Measurements from ENCODE around the gene NANP.

GRCh38 chr20:25619514-25619913 lies 4.3 kb downstream of the NANP start:
- TF ChIP-seq CTCF (IDR thresholded peaks at IDR 0.05 in 2 of 3, conservative IDR thresholded peaks at IDR 0.05 in 1 of 3; ENCODE audit: insufficient read depth in 2 of 3, low read depth in 1 of 3, low read length in 3 of 3) = no peak
- TF ChIP-seq SAFB2 (IDR thresholded peaks at IDR 0.05; ENCODE audit: borderline replicate concordance, low read depth, low read length, severe bottlenecking) = no peak
- no peak for TF ChIP-seq KLF16 (IDR thresholded peaks at IDR 0.05)
- no peak for TF ChIP-seq SIX5 (IDR thresholded peaks at IDR 0.05; ENCODE audit: borderline replicate concordance in 1 of 2, insufficient read depth in 1 of 2, low read depth in 1 of 2, low read length in 2 of 2)
- TF ChIP-seq EZH2 (IDR thresholded peaks at IDR 0.05; ENCODE audit: borderline replicate concordance, low read depth, low read length) = no peak
- TF ChIP-seq OTX1 (CRISPR knock-in tag; IDR thresholded peaks at IDR 0.05) = no peak
- TF ChIP-seq RCOR1 (IDR thresholded peaks at IDR 0.05; ENCODE audit: borderline replicate concordance in 1 of 2, low read depth in 2 of 2, low read length in 2 of 2) = no peak
- no peak for TF ChIP-seq POLR2A (conservative IDR thresholded peaks at IDR 0.05)
- no peak for TF ChIP-seq ZNF140 (CRISPR knock-in tag; IDR thresholded peaks at IDR 0.05)
- no peak for TF ChIP-seq PHF8 (IDR thresholded peaks at IDR 0.05; ENCODE audit: borderline replicate concordance, low read length)
- TF ChIP-seq ZNF785 (CRISPR knock-in tag; IDR thresholded peaks at IDR 0.05) = no peak
- no peak for TF ChIP-seq HIVEP1 (CRISPR knock-in tag; IDR thresholded peaks at IDR 0.05)
- no peak for TF ChIP-seq GATA2 (CRISPR knock-in tag; IDR thresholded peaks at IDR 0.05)
- no peak for TF ChIP-seq FIP1L1 (IDR thresholded peaks at IDR 0.05; ENCODE audit: low read depth, low read length, poor library complexity, severe bottlenecking)
